GM19043 (cell line): Measurements from ENCODE around the gene TMEM167A.
A peak's percentile ranks its signal among the peaks of the same experiment; 100 is the strongest.

Experiments
- ATAC-seq: cut with Tn5 transposase; IDR thresholded peaks from one replicate; pipeline ENCODE4 v1.9.1; 2021; ENCODE audit warnings: low read depth; ENCODE audit not compliant: unreplicated experiment

TMEM167A gene

GRCh38 chr5:83076742-83077661 is at the start of gene TMEM167A, which contains the start of gene XRCC4:
TSS of gene TMEM167A (minus strand) at chr5:83077394. CDS start at chr5:83077323, 71 bp downstream.
TSS of gene XRCC4 (plus strand) at chr5:83077547. CDS start at chr5:83104920, 27,373 bp downstream.
- ATAC-seq, result peak; percentile 96

- no peak for ATAC-seq
Measured at GRCh38 chr5:83126501-83126900, 49.3 kb upstream of the TMEM167A start.

GRCh38 chr5:83125560-83125959 is 48.4 kb upstream of the TMEM167A start:
- ATAC-seq, result no peak

GRCh38 chr5:83124593-83124992 is 47.4 kb upstream of the TMEM167A start:
- ATAC-seq, result no peak

GRCh38 chr5:83118976-83119375 is 41.8 kb upstream of the TMEM167A start:
- no peak for ATAC-seq

- no peak for ATAC-seq
Measured at GRCh38 chr5:83118471-83118870, 41.3 kb upstream of the TMEM167A start.

GRCh38 chr5:83115816-83116215 is 38.6 kb upstream of the TMEM167A start:
- no peak for ATAC-seq

GRCh38 chr5:83109380-83109779 is 32.2 kb upstream of the TMEM167A start:
- ATAC-seq, result no peak

- ATAC-seq, result no peak
Measured at GRCh38 chr5:83107692-83108420, 30.7 kb upstream of the TMEM167A start.

GRCh38 chr5:83104021-83104420 is 26.8 kb upstream of the TMEM167A start:
- no peak for ATAC-seq

- no peak for ATAC-seq
Measured at GRCh38 chr5:83102364-83102980, 25.3 kb upstream of the TMEM167A start.

- ATAC-seq, result no peak
Measured at GRCh38 chr5:83101514-83101913, 24.3 kb upstream of the TMEM167A start.

- no peak for ATAC-seq
Measured at GRCh38 chr5:83099445-83099844, 22.3 kb upstream of the TMEM167A start.

- ATAC-seq, result no peak
Measured at GRCh38 chr5:83099001-83099400, 21.8 kb upstream of the TMEM167A start.

GRCh38 chr5:83097689-83098231 is 20.6 kb upstream of the TMEM167A start:
- ATAC-seq, result no peak

GRCh38 chr5:83096660-83097339 is 19.6 kb upstream of the TMEM167A start:
- ATAC-seq, result no peak

- ATAC-seq, result no peak
Measured at GRCh38 chr5:83095957-83096539, 18.9 kb upstream of the TMEM167A start.

- ATAC-seq, result no peak
Measured at GRCh38 chr5:83095163-83095956, 18.2 kb upstream of the TMEM167A start.

GRCh38 chr5:83093692-83094091 is 16.5 kb upstream of the TMEM167A start:
- ATAC-seq, result no peak
